ENCODE results near the gene DZIP1. TPM values are rescaled to one million over a fixed set of nuclear protein-coding genes. Genes with fewer than 3 reads are reported as not detected.

DZIP1 gene
- polyA plus RNA-seq, 1 donor (not counting 4 experiments of a cell fraction or from before 2014, with no cell fraction given): 1.4 TPM

DNA sequence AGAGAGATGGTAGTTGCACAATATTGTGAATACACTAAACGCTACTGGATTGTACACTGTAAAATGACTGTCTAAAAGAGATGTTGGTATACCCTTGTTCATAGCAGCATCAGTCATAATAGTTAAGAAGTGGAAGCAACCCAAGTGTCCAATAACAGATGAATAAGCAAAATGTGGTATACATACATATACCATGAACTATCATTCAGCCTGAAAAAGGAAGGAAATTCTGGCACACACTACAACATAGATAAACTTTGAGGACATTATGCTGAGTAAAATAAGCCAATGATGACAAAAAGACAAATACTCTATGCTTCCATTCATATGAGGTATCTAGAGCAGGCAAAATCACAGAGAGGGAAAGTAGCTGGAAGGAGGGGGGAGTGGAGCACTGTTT lies 16.0 kb downstream of the DZIP1 start:
- DNase-seq (ENCODE audit: low read depth, low spot score): no peak
- no peaks in the 10 kb centered on the region for H3K9me1 ChIP-seq (ENCODE audit: control insufficient read depth, extremely low read depth, insufficient read depth, low read length)
- dilution Hi-C loops (cut with MboI; ENCODE audit: extremely low pct_ligation_motif_present, low sequenced_read_pairs): no loop called here
- TF ChIP-seq, protein P1, sequence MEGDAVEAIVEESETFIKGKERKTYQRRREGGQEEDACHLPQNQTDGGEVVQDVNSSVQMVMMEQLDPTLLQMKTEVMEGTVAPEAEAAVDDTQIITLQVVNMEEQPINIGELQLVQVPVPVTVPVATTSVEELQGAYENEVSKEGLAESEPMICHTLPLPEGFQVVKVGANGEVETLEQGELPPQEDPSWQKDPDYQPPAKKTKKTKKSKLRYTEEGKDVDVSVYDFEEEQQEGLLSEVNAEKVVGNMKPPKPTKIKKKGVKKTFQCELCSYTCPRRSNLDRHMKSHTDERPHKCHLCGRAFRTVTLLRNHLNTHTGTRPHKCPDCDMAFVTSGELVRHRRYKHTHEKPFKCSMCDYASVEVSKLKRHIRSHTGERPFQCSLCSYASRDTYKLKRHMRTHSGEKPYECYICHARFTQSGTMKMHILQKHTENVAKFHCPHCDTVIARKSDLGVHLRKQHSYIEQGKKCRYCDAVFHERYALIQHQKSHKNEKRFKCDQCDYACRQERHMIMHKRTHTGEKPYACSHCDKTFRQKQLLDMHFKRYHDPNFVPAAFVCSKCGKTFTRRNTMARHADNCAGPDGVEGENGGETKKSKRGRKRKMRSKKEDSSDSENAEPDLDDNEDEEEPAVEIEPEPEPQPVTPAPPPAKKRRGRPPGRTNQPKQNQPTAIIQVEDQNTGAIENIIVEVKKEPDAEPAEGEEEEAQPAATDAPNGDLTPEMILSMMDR (optimal IDR thresholded peaks at IDR 0.05 in 1 of 3, IDR thresholded peaks at IDR 0.05 in 1 of 3, conservative IDR thresholded peaks at IDR 0.05 in 1 of 3; ENCODE audit: extremely low read depth in 1 of 3, insufficient read depth in 2 of 3, low read length in 3 of 3): no peak
- no peak for TF ChIP-seq EZH2 (IDR thresholded peaks at IDR 0.05; ENCODE audit: low read length)
- H3K4me2 ChIP-seq (ENCODE audit: control insufficient read depth, extremely low read depth, insufficient read depth, low read depth, low read length): no peak overlapping the region
- no peaks in the 10 kb centered on the region for H3K27me3 ChIP-seq (ENCODE audit: control insufficient read depth, extremely low read depth, insufficient read depth, low read length)
- H3K27ac ChIP-seq (ENCODE audit: control insufficient read depth, insufficient read depth, low read length): no peak overlapping the region
- H4K20me1 ChIP-seq (ENCODE audit: control insufficient read depth, extremely low read depth, insufficient read depth, low read length): no peaks in the 10 kb centered on the region
- H2AFZ ChIP-seq (ENCODE audit: control insufficient read depth, low read length): no peak overlapping the region
- no peak overlapping the region for H3K4me3 ChIP-seq (ENCODE audit: control insufficient read depth in 2 of 3, extremely low read depth in 1 of 3, insufficient read depth in 2 of 3, low read depth in 1 of 3, low read length in 3 of 3)
- FAIRE-seq: no peak
- H3K9me3 ChIP-seq (ENCODE audit: control insufficient read depth, low read depth, low read length): no peaks in the 10 kb centered on the region
- no peak overlapping the region for H3K9ac ChIP-seq (ENCODE audit: control insufficient read depth, extremely low read depth, insufficient read depth, low read length)
- no peaks in the 10 kb centered on the region for H3K79me2 ChIP-seq (ENCODE audit: control insufficient read depth, insufficient read depth, low read length)
- no peaks in the 10 kb centered on the region for H3K36me3 ChIP-seq (ENCODE audit: control insufficient read depth in 2 of 2, extremely low read depth in 1 of 2, insufficient read depth in 2 of 2, low read length in 2 of 2)
- H3K4me1 ChIP-seq (ENCODE audit: control insufficient read depth, extremely low read depth, insufficient read depth, low read length): no peaks in the 10 kb centered on the region

DNA sequence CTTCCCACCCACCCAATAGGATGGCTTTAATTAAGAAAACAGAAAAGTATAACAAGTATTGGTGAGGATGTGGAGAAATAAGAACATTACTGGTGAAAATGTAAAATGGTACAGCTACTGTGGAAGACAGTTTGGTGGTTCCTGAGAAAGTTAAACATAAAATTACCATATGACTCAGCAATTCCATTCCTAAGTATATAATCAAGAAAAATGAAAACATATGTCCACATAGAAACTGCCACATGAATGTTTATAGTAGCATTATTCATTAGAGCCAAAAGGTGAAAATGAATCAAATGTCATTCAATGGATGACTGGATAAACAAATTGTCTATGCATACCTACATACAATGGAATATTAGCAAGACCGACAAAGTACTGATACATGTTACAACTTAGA lies 16.9 kb downstream of the DZIP1 start:
- no peak for FAIRE-seq
- TF ChIP-seq, protein P1 (optimal IDR thresholded peaks at IDR 0.05 in 1 of 3, IDR thresholded peaks at IDR 0.05 in 1 of 3, conservative IDR thresholded peaks at IDR 0.05 in 1 of 3; ENCODE audit: extremely low read depth in 1 of 3, insufficient read depth in 2 of 3, low read length in 3 of 3): no peak
- TF ChIP-seq EZH2 (IDR thresholded peaks at IDR 0.05; ENCODE audit: low read length): no peak
- H3K27ac ChIP-seq (ENCODE audit: control insufficient read depth, insufficient read depth, low read length): no peak overlapping the region
- no peaks in the 10 kb centered on the region for H3K9me3 ChIP-seq (ENCODE audit: control insufficient read depth, low read depth, low read length)
- no peak overlapping the region for H3K4me3 ChIP-seq (ENCODE audit: control insufficient read depth in 2 of 3, extremely low read depth in 1 of 3, insufficient read depth in 2 of 3, low read depth in 1 of 3, low read length in 3 of 3)
- no peaks in the 10 kb centered on the region for H3K36me3 ChIP-seq (ENCODE audit: control insufficient read depth in 2 of 2, extremely low read depth in 1 of 2, insufficient read depth in 2 of 2, low read length in 2 of 2)
- no peak overlapping the region for H3K9ac ChIP-seq (ENCODE audit: control insufficient read depth, extremely low read depth, insufficient read depth, low read length)
- H3K79me2 ChIP-seq (ENCODE audit: control insufficient read depth, insufficient read depth, low read length): no peaks in the 10 kb centered on the region
- no peaks in the 10 kb centered on the region for H3K4me1 ChIP-seq (ENCODE audit: control insufficient read depth, extremely low read depth, insufficient read depth, low read length)
- H4K20me1 ChIP-seq (ENCODE audit: control insufficient read depth, extremely low read depth, insufficient read depth, low read length): no peaks in the 10 kb centered on the region
- dilution Hi-C loops (cut with MboI; ENCODE audit: extremely low pct_ligation_motif_present, low sequenced_read_pairs): no loop called here
- no peak overlapping the region for H3K4me2 ChIP-seq (ENCODE audit: control insufficient read depth, extremely low read depth, insufficient read depth, low read depth, low read length)
- H2AFZ ChIP-seq (ENCODE audit: control insufficient read depth, low read length): no peak overlapping the region
- no peaks in the 10 kb centered on the region for H3K27me3 ChIP-seq (ENCODE audit: control insufficient read depth, extremely low read depth, insufficient read depth, low read length)
- H3K9me1 ChIP-seq (ENCODE audit: control insufficient read depth, extremely low read depth, insufficient read depth, low read length): no peaks in the 10 kb centered on the region
- no peak for DNase-seq (ENCODE audit: low read depth, low spot score)
